Astrocyte (in vitro differentiated cells and primary cell): Measurements from ENCODE around the gene ZNF554.

Experiments used
- EZH2 ChIP-seq: IDR thresholded peaks from 2 replicates; pipeline ENCODE4 v1.6.1; 2012; ENCODE audit warnings: mild to moderate bottlenecking, low read length, inconsistent platforms; ENCODE audit not compliant: insufficient read depth
- TF ChIP-seq, protein P1 (sequence below): IDR thresholded peaks from 2 replicates; pipeline ENCODE4 v1.5.1; 2011; ENCODE audit warnings: low read depth, mild to moderate bottlenecking, inconsistent platforms, low read length, moderate library complexity; ENCODE audit not compliant: insufficient read depth

DNA sequence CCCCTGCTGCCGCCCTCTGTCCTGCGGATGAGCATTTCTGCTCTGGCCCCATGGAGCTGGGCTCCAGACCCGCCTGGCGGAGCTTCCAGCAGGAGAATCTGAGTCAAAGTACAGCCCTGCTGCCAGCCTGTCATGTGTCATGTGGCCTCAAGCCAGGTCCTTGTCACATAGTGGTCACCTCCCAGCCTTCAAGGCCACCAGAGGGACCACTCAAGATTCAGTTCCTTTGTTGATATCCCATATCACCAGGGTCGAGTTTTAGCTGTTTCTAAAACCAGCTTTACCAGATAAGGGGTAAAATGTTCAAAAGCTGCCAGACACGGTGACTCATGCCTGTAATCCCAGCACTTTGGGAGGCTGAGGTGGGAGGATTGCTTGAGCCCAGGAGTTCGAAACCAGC is 20.9 kb upstream of the ZNF554 start:
- no peak for TF ChIP-seq EZH2
- TF ChIP-seq, protein P1, sequence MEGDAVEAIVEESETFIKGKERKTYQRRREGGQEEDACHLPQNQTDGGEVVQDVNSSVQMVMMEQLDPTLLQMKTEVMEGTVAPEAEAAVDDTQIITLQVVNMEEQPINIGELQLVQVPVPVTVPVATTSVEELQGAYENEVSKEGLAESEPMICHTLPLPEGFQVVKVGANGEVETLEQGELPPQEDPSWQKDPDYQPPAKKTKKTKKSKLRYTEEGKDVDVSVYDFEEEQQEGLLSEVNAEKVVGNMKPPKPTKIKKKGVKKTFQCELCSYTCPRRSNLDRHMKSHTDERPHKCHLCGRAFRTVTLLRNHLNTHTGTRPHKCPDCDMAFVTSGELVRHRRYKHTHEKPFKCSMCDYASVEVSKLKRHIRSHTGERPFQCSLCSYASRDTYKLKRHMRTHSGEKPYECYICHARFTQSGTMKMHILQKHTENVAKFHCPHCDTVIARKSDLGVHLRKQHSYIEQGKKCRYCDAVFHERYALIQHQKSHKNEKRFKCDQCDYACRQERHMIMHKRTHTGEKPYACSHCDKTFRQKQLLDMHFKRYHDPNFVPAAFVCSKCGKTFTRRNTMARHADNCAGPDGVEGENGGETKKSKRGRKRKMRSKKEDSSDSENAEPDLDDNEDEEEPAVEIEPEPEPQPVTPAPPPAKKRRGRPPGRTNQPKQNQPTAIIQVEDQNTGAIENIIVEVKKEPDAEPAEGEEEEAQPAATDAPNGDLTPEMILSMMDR: no peak
